Muscle layer of colon (tissue), 2 donors: Measurements from ENCODE around the gene TNNI2.
"Not testable (repeated sequence)": the region's sequence is repeated elsewhere in the genome, so short reads cannot be mapped to it uniquely, and the experiment has no call there.

Source experiments
- H3K27ac ChIP-seq: one replicate; pipeline ENCODE4 v1.7.0; 2013; ENCODE audit warnings: low read depth, mild to moderate bottlenecking, low read length, moderate library complexity
- H3K27me3 ChIP-seq, 2 donors: one replicate each; pipeline ENCODE4 v1.7.0; 2013; ENCODE audit warnings: low read length in 2 of 2, mild to moderate bottlenecking in 2 of 2; ENCODE audit not compliant: insufficient read depth in 2 of 2, control insufficient read depth in 1 of 2
- H3K36me3 ChIP-seq: one replicate; pipeline ENCODE4 v1.7.0; 2013; ENCODE audit warnings: mild to moderate bottlenecking, low read length; ENCODE audit not compliant: insufficient read depth
- H3K4me1 ChIP-seq: one replicate; pipeline ENCODE4 v1.7.0; 2013; ENCODE audit warnings: mild to moderate bottlenecking, low read length; ENCODE audit not compliant: insufficient read depth
- H3K4me3 ChIP-seq, 2 donors: one replicate each; pipeline ENCODE4 v1.7.0; 2013; ENCODE audit warnings: low read length in 2 of 2, low read depth in 1 of 2, mild to moderate bottlenecking in 1 of 2, moderate library complexity in 1 of 2
- H3K9ac ChIP-seq: one replicate; pipeline ENCODE4 v1.7.0; 2013; ENCODE audit warnings: low read length
- H3K9me3 ChIP-seq: one replicate; pipeline ENCODE4 v1.7.0; 2013; ENCODE audit warnings: mild to moderate bottlenecking, low read length
- donor health status: abdominal sarcoma.
- donor health status: Adenocarcinoma of cecum.

TNNI2 gene

DNA sequence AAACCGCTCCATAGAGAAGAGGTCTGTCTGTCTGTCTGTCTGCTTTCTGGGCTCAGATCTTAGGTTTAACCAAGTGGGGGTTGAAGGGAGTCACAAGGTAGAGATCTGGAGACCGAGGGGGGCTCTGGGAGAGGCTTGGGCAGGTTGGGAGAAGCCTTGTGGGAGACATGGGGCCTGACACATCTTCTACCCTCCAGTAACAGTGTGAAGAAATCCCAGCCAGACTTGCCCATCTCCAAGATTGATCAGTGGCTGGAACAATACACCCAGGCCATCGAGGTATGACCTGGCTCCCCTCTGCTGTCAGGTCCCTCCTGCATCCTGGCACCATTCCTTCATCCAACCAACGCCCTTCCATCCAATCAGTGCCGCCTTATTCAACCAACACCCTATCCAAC lies 45.5 kb downstream of the TNNI2 start:
- H3K36me3 ChIP-seq = peaks cover 5% of the 10 kb centered on the region
- H3K27ac ChIP-seq = no peak overlapping the region
- H3K9ac ChIP-seq = no peak overlapping the region
- H3K9me3 ChIP-seq = no peaks in the 10 kb centered on the region
- H3K4me3 ChIP-seq = no peak overlapping the region
- peaks cover 5% of the 10 kb centered on the region for H3K4me1 ChIP-seq
- no peaks in the 10 kb centered on the region for H3K27me3 ChIP-seq

- not testable (repeated sequence) for H3K9ac ChIP-seq, H3K27me3 ChIP-seq, H3K4me1 ChIP-seq, H3K9me3 ChIP-seq, H3K36me3 ChIP-seq, H3K27ac ChIP-seq, H3K4me3 ChIP-seq
Measured at GRCh38 chr11:1886551-1886950, 47.8 kb downstream of the TNNI2 start.

DNA sequence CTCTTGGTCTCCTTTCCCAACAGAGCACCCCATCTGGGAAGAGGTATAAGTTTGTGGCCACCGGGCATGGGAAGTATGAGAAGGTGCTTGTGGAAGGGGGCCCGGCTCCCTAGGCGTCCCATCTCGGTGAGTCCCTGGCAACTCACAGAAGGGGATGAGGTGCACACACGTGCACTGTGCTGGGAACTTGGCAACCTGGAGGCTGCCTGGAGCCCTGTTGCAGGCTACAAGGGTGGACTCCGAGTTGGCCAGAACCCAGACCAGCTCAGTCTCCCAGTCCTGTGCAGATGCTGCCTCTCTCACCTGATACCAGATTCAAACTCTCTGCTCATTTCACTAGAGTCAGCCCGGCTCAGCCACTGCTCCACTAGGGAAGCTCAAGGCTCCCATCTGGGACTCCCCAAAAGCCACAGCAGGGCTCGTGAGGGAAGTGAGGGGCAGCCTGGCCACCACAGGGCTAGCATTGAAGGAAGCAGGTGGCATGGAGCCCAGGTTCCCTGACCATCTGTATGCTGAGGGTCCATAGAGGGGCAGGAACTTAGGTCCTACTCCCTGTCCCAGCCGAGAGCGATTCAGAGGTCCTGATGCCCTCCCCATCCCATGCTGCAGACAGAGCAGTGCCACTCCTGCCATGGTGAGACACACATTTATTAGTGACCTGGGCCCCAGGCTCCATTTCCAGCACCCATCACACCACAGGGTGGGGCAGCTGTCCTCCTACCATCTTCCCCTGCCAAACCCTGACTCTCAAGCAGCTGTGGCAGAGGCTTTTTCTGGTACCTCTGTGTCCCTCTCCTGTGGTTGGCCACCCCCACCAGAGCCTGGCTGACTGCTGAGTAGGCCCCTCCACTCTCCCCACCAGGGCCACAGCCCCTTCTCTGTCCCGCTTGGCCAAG lies 48.9 kb downstream of the TNNI2 start:
- peaks cover 5% of the 10 kb centered on the region for H3K36me3 ChIP-seq
- peaks cover 0 to 4% of the 10 kb centered on the region in 2 donors for H3K27me3 ChIP-seq
- H3K4me1 ChIP-seq = no peaks in the 10 kb centered on the region
- no peaks in the 10 kb centered on the region for H3K9me3 ChIP-seq
- no peak overlapping the region for H3K4me3 ChIP-seq
- no peak overlapping the region for H3K27ac ChIP-seq
- H3K9ac ChIP-seq = no peak overlapping the region

DNA sequence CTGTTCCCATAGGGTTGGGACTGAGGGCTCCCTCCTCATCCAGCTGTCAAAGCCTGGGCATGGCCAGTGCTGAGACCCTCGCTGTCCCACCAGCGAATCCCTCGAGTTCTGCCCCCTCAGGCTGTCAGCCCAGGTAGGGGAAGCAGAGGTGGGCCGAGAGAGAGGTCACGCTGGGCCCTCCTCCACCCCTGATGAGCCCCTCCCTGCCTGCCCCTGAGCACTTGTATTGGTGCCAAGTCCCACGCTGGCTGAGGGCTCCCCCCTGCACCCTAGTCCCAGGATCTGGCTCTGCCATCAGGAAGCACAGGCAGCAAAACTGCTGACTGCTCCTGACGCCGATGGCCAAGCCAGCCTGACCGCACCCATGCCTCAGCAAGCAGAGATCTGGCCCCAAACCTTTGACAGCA lies 49.6 kb downstream of the TNNI2 start:
- Histone ChIP-seq H3K27ac (no peak overlapping the region), H3K4me1 (no peaks in the 10 kb centered on the region), H3K9me3 (no peaks in the 10 kb centered on the region), H3K36me3 (peaks cover 5% of the 10 kb centered on the region), H3K27me3 (peaks cover 0 to 4% of the 10 kb centered on the region in 2 donors), H3K4me3 (no peak overlapping the region), H3K9ac (no peak overlapping the region)

DNA sequence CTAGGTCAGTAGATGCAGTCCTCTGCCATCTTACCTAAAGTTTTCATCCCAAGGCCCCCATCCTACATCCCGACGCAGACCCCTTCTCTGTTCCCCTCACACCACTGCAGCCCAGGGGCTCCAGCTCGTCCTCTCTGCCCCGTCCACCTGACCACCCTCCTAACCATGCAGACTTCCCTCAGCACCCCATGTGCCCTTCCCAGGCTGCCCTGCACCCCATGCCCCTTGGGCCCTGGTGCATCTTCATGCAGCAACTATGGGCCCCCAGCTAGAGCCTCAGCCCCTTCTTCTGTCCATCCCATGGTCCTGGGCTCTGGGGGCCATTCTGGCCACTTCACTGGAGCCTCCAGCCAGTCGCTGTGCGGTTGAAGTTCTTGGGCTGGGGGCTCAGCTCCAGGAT lies 50.0 kb downstream of the TNNI2 start:
- Histone ChIP-seq H3K4me3 (no peak overlapping the region), H3K9ac (no peak overlapping the region), H3K27me3 (peaks cover 0 to 4% of the 10 kb centered on the region in 2 donors), H3K9me3 (no peaks in the 10 kb centered on the region), H3K27ac (no peak overlapping the region), H3K36me3 (peaks cover 5% of the 10 kb centered on the region), H3K4me1 (no peaks in the 10 kb centered on the region)

GRCh38 chr11:1889224-1889930 lies 50.6 kb downstream of the TNNI2 start:
- Histone ChIP-seq H3K27me3 (peaks cover 0 to 4% of the 10 kb centered on the region in 2 donors), H3K27ac (no peak overlapping the region), H3K4me1 (no peaks in the 10 kb centered on the region), H3K9me3 (no peaks in the 10 kb centered on the region), H3K9ac (no peak overlapping the region), H3K4me3 (no peak overlapping the region), H3K36me3 (peaks cover 4% of the 10 kb centered on the region)

DNA sequence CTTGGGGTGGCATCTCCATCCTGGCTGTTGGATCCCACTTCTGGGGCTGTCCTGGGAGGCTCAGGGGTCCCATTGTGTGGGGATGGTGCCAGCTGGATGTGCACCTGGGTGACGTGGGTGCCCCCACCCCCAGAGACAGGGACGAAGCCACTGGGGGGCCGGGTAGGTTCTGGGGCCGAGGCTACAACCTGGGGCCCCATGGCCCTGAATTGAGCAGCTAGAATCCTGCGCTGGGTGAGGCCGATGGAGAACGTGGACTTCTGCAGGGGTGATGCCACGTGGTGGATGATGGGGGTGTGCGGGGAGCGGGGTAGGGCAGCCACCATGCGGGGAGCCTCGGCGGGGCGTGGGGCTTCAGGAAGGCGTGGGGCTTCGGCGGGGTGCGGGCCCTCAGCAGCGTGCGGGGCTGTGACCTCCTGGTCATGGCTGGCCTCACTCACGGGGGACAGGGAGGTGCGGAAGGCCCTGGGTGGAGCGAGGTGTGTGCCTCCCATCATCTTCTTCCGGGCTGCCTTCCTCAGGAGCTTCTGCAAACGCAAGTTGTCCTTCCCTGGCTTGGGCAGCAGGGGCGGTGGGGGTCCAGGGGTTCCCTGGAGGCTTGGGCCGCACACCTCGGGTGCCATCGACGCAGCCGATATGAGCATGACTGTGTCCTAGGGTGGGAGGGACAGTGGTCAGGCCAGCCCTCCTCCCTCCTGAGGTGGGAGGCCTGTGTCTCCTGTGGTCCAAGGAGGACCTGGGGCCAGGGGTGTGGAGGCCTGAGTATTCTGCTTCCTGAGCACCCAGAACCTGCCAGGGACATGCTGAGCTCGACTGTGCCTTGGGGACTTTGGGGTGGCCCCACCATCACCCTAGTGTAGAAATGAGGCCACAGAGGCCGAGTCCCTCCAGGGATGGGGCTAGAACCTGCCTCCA lies 51.4 kb downstream of the TNNI2 start:
- Histone ChIP-seq H3K4me1 (no peaks in the 10 kb centered on the region), H3K4me3 (no peak overlapping the region), H3K27ac (no peak overlapping the region), H3K27me3 (peaks cover 0 to 4% of the 10 kb centered on the region in 2 donors), H3K9me3 (no peaks in the 10 kb centered on the region), H3K36me3 (no peaks in the 10 kb centered on the region), H3K9ac (no peak overlapping the region)
